ENCODE measurements around the gene ABCC5.
"Not testable (repeated sequence)": the region's sequence is repeated elsewhere in the genome, so short reads cannot be mapped to it uniquely, and the experiment has no call there.

- not testable (repeated sequence) for TF ChIP-seq EZH2phosphoT487 (IDR thresholded peaks at IDR 0.05; ENCODE audit: borderline replicate concordance, low read length); CTCF (IDR thresholded peaks at IDR 0.05; ENCODE audit: low read depth, low read length, poor library complexity, severe bottlenecking)
Measured at GRCh38 chr3:184038307-184038706, 20.6 kb upstream of the ABCC5 start.
